Keratinocyte (primary cell): Measurements from ENCODE around the gene MATN4. TPM values are rescaled to one million over a fixed set of nuclear protein-coding genes. Genes with fewer than 3 reads are reported as not detected.

Source experiments
- DNase-seq: peaks from one replicate; pipeline ENCODE4 v3.0.0-alpha.2; 2011; ENCODE audit warnings: low read depth, missing footprints, low spot score
- FAIRE-seq: peaks from 2 replicates; lab custom pipeline; 2011; peaks lifted over from hg19 to GRCh38; lab: Jason Lieb, UNC
- H2AFZ ChIP-seq: 2 replicates; pipeline ENCODE4 v1.6.0; 2012; ENCODE audit warnings: low read length, control low read depth, inconsistent platforms; ENCODE audit not compliant: control insufficient read depth
- H3K27ac ChIP-seq: 2 replicates; pipeline ENCODE4 v1.5.1; 2011; ENCODE audit warnings: low read length; ENCODE audit not compliant: control insufficient read depth, insufficient read depth
- H3K27me3 ChIP-seq: 3 replicates; pipeline ENCODE4 v1.6.0; 2011; ENCODE audit warnings: low read length; ENCODE audit not compliant: control insufficient read depth, insufficient read depth; ENCODE audit errors: extremely low read depth
- H3K36me3 ChIP-seq, 2 experiments: 2 replicates in 1 of 2; 3 replicates in 1 of 2; pipeline ENCODE4 v1.5.1; 2011; ENCODE audit warnings: low read length in 2 of 2, mild to moderate bottlenecking in 1 of 2; ENCODE audit not compliant: control insufficient read depth in 2 of 2, insufficient read depth in 2 of 2; ENCODE audit errors: extremely low read depth in 1 of 2
- H3K4me1 ChIP-seq: 3 replicates; pipeline ENCODE4 v1.5.1; 2011; ENCODE audit warnings: low read length; ENCODE audit not compliant: control insufficient read depth, insufficient read depth; ENCODE audit errors: extremely low read depth
- H3K4me2 ChIP-seq: 3 replicates; pipeline ENCODE4 v1.6.0; 2011; ENCODE audit warnings: low read depth, low read length; ENCODE audit not compliant: control insufficient read depth, insufficient read depth; ENCODE audit errors: extremely low read depth
- H3K4me3 ChIP-seq, 3 experiments: fragments of 200-600 bp in 1 of 3; sonication (generic) in 1 of 3; 2 replicates in 2 of 3; 3 replicates in 1 of 3; pipeline ENCODE4 v1.5.1; 2011 to 2016; ENCODE audit warnings: low read length in 3 of 3, mild to moderate bottlenecking in 3 of 3, control low read depth in 2 of 3, inconsistent platforms in 1 of 3, low read depth in 1 of 3, mixed read lengths in 1 of 3, mixed run types in 1 of 3, moderate library complexity in 1 of 3; ENCODE audit not compliant: control insufficient read depth in 2 of 3, insufficient read depth in 2 of 3; ENCODE audit errors: extremely low read depth in 1 of 3
- H3K79me2 ChIP-seq: 2 replicates; pipeline ENCODE4 v1.6.0; 2012; ENCODE audit warnings: low read length; ENCODE audit not compliant: control insufficient read depth, insufficient read depth
- H3K9ac ChIP-seq: 3 replicates; pipeline ENCODE4 v1.6.0; 2011; ENCODE audit warnings: low read length; ENCODE audit not compliant: control insufficient read depth, insufficient read depth; ENCODE audit errors: extremely low read depth
- H3K9me1 ChIP-seq: 3 replicates; pipeline ENCODE4 v1.6.0; 2011; ENCODE audit warnings: low read length; ENCODE audit not compliant: control insufficient read depth, insufficient read depth; ENCODE audit errors: extremely low read depth
- H3K9me3 ChIP-seq: 2 replicates; pipeline ENCODE4 v1.5.1; 2012; ENCODE audit warnings: low read depth, low read length; ENCODE audit not compliant: control insufficient read depth
- H4K20me1 ChIP-seq: 3 replicates; pipeline ENCODE4 v1.6.0; 2011; ENCODE audit warnings: low read length; ENCODE audit not compliant: control insufficient read depth, insufficient read depth; ENCODE audit errors: extremely low read depth
- EZH2 ChIP-seq: IDR thresholded peaks from one replicate; pipeline ENCODE4 v1.6.1; 2012; ENCODE audit warnings: inconsistent platforms, mild to moderate bottlenecking, low read length, moderate library complexity
- dilution Hi-C: fragments of 300-500 bp; cut with MboI; formaldehyde crosslinking; loops from one replicate; pipeline ENCODE4 v1.7.0; 2020; ENCODE audit warnings: low sequenced_read_pairs; ENCODE audit not compliant: extremely low pct_ligation_motif_present
- polyA plus RNA-seq, 5 experiments: library from polyadenylated mRNA; depleted of rRNA in 3 of 5; stranded (reverse) in 3 of 5; stranded (forward) in 1 of 5; unstranded in 1 of 5; fragments of >200 nt; gene quantifications; 1 replicate in 1 of 5; 2 replicates in 3 of 5; 3 replicates in 1 of 5; pipeline versions ENCODE4 v1.2.1 to v1.2.3, GENCODE V29; 2011 to 2012; ENCODE audit warnings: missing spikeins in 2 of 5, low read depth in 1 of 5, low replicate concordance in 1 of 5
- TF ChIP-seq, protein P1 (sequence below), 3 experiments: IDR thresholded peaks in 1 of 3; conservative IDR thresholded peaks in 1 of 3; optimal IDR thresholded peaks in 1 of 3; 2 replicates in 2 of 3; 3 replicates in 1 of 3; pipeline versions ENCODE3 to v1.5.1; 2011; ENCODE audit warnings: low read length in 3 of 3, mild to moderate bottlenecking in 3 of 3, moderate library complexity in 2 of 3, control low read depth in 1 of 3, inconsistent platforms in 1 of 3; ENCODE audit not compliant: insufficient read depth in 2 of 3; ENCODE audit errors: extremely low read depth in 1 of 3

Gene MATN4
- polyA plus RNA-seq, 1 donor (not counting 4 experiments of a cell fraction or from before 2014, with no cell fraction given) = not detected

DNA sequence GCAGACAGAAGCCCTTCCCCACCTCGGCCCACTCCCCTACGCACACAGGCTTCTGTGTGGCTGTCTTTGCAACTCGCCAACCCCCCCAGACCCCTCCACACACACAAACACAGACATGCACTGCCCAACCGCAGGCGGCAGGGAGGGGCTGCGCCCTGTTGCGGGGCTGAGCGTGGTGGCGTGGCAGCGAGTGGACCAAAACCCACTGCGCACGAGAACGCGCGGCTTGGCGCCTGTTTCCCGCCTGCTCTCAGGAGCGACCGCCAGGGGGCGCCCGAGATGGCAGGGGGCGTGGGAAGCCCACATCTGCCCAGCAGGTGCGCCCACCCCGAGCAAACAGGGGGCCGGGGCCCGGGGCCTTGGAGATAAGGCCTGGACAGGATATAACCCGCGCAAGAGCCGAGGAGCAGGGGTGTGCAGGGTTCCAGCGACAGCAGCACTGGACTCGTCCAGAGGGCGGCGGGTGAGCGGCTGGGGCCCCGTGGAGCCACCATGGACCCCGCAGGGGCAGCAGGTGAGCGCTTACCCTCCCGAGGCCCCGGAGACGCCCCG, 1.6 kb downstream of the MATN4 start, which contains the start of gene RBPJL:
Gene RBPJL (plus strand): TSS at position 410 of the 552 bp plus-strand sequence. CDS start 83 bp downstream, at position 493.
- TF ChIP-seq, protein P1, sequence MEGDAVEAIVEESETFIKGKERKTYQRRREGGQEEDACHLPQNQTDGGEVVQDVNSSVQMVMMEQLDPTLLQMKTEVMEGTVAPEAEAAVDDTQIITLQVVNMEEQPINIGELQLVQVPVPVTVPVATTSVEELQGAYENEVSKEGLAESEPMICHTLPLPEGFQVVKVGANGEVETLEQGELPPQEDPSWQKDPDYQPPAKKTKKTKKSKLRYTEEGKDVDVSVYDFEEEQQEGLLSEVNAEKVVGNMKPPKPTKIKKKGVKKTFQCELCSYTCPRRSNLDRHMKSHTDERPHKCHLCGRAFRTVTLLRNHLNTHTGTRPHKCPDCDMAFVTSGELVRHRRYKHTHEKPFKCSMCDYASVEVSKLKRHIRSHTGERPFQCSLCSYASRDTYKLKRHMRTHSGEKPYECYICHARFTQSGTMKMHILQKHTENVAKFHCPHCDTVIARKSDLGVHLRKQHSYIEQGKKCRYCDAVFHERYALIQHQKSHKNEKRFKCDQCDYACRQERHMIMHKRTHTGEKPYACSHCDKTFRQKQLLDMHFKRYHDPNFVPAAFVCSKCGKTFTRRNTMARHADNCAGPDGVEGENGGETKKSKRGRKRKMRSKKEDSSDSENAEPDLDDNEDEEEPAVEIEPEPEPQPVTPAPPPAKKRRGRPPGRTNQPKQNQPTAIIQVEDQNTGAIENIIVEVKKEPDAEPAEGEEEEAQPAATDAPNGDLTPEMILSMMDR (optimal IDR thresholded peaks at IDR 0.05 in 1 of 3, IDR thresholded peaks at IDR 0.05 in 1 of 3, conservative IDR thresholded peaks at IDR 0.05 in 1 of 3; ENCODE audit: extremely low read depth in 1 of 3, insufficient read depth in 2 of 3, low read length in 3 of 3) = peak; percentile 44 to 65 (median 55)
- no peak for TF ChIP-seq EZH2
- no peak for DNase-seq
- Histone ChIP-seq H3K79me2 (no peaks in the 10 kb centered on the region), H3K4me3 (no peak within 1 kb of the TSS), H3K27ac (no peak within 1 kb of the TSS), H3K9me1 (no peaks in the 10 kb centered on the region), H3K4me2 (no peak within 1 kb of the TSS), H3K36me3 (no peaks in the 10 kb centered on the region), H4K20me1 (no peaks in the 10 kb centered on the region), H3K9me3 (no peaks in the 10 kb centered on the region), H2AFZ (no peak within 1 kb of the TSS), H3K4me1 (no peaks in the 10 kb centered on the region), H3K27me3 (peaks cover 5% of the 10 kb centered on the region), H3K9ac (no peak within 1 kb of the TSS)
- no peak for FAIRE-seq
- dilution Hi-C loops = no loop called here

DNA sequence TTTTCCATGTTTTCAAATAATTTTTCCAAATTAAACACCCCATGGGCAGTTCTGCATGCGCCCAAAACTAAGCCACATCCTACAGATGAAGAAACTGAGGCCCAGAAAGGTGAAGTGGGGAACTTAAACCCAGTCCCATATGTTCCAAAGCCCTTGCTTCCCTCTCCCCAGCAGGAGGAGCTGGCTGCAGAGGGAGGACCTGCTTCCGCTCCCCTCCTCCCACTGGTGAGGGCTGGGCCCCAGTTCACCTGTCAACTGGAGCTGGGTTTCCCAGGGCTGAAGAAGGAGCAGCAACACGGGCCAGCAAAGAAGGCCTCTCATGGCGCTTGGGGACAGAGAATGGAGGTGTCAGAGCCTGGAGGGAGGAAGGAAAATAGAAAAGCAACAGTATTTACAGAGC, 2.8 kb downstream of the MATN4 start:
- Histone ChIP-seq H4K20me1 (no peaks in the 10 kb centered on the region), H3K4me2 (no peak overlapping the region), H3K9me3 (no peaks in the 10 kb centered on the region), H3K4me3 (no peak overlapping the region), H3K27ac (no peak overlapping the region), H3K4me1 (no peaks in the 10 kb centered on the region), H3K27me3 (peaks cover 5% of the 10 kb centered on the region), H3K36me3 (no peaks in the 10 kb centered on the region), H3K79me2 (no peaks in the 10 kb centered on the region), H3K9me1 (no peaks in the 10 kb centered on the region), H2AFZ (no peak overlapping the region), H3K9ac (no peak overlapping the region)
- no peak for FAIRE-seq
- no peak for DNase-seq
- TF ChIP-seq EZH2 = no peak
- TF ChIP-seq, protein P1 (optimal IDR thresholded peaks at IDR 0.05 in 1 of 3, IDR thresholded peaks at IDR 0.05 in 1 of 3, conservative IDR thresholded peaks at IDR 0.05 in 1 of 3; ENCODE audit: extremely low read depth in 1 of 3, insufficient read depth in 2 of 3, low read length in 3 of 3) = no peak
- dilution Hi-C loops = no loop called here
